Endothelial cell (in vitro differentiated cells): ENCODE measurements around the gene OR1L6. TPM values are rescaled to one million over a fixed set of nuclear protein-coding genes. Genes with fewer than 3 reads are reported as not detected.

ENCODE experiments used
- DNase-seq: peaks from one replicate; pipeline ENCODE4 v3.0.0; 2021; ENCODE audit warnings: low spot score
- H3K27ac Mint-ChIP-seq: one replicate; pipeline ENCODE4 v1.8.0; 2021; ENCODE audit warnings: mixed read lengths, inconsistent platforms; ENCODE audit not compliant: unreplicated experiment
- H3K27me3 Mint-ChIP-seq: one replicate; pipeline ENCODE4 v1.8.0; 2021; ENCODE audit warnings: mild to moderate bottlenecking, moderate library complexity, mixed read lengths, inconsistent platforms; ENCODE audit not compliant: unreplicated experiment
- H3K36me3 Mint-ChIP-seq: one replicate; pipeline ENCODE4 v1.8.0; 2021; ENCODE audit warnings: mild to moderate bottlenecking, low read depth, mixed read lengths, inconsistent platforms; ENCODE audit not compliant: unreplicated experiment
- H3K4me1 Mint-ChIP-seq: one replicate; pipeline ENCODE4 v1.8.0; 2021; ENCODE audit warnings: mild to moderate bottlenecking, mixed read lengths, inconsistent platforms; ENCODE audit not compliant: unreplicated experiment
- H3K4me3 Mint-ChIP-seq: one replicate; pipeline ENCODE4 v1.8.0; 2021; ENCODE audit warnings: mild to moderate bottlenecking, mixed read lengths, inconsistent platforms; ENCODE audit not compliant: unreplicated experiment
- H3K9me3 Mint-ChIP-seq: one replicate; pipeline ENCODE4 v1.8.0; 2021; ENCODE audit warnings: mixed read lengths, inconsistent platforms; ENCODE audit not compliant: unreplicated experiment
- CTCF ChIP-seq: fragments of 200-600 bp; sonication (generic); IDR thresholded peaks from one replicate; pipeline ENCODE4 v1.5.0; 2021; ENCODE audit warnings: antibody characterized with exemption; ENCODE audit not compliant: unreplicated experiment
- total RNA-seq: library from RNA; stranded (reverse); fragmentation: NEBNext Ultra II Directional; extraction: Animal tissue kit (Norgen Biotek cat#: 25700); gene quantifications from one replicate; pipeline ENCODE4 v1.2.1, GENCODE V29; 2021; ENCODE audit not compliant: unreplicated experiment

The OR1L6 gene
- total RNA-seq, 1 donor from 2014 or later, result not detected

DNA sequence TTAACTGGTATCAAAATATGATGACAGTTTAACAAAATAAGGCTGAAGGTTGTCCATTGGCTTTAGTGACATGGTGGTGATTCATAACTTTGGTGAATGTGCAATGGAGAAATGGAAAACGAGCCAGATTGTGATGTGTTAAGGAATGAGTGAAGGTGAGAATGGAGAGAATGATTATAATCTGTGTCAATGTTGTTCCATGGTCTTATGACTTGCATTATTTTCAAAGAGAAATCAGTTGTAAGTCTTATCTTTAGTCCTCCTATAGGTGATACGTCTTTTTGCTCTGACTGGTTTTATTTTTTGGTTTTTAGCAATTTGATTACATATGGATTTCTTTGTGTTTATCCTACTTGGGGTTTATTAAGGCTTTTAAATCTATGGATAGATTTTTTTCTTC lies 12.7 kb downstream of the OR1L6 start:
- TF ChIP-seq CTCF, result no peak
- Mint-ChIP-seq H3K36me3 (peaks cover 5% of the 10 kb centered on the region), H3K4me1 (no peaks in the 10 kb centered on the region), H3K27ac (no peak overlapping the region), H3K4me3 (no peak overlapping the region), H3K9me3 (peaks cover 13% of the 10 kb centered on the region), H3K27me3 (peaks cover 2% of the 10 kb centered on the region)
- DNase-seq, result no peak

GRCh38 chr9:122767817-122768216 lies 25.7 kb downstream of the OR1L6 start:
- peaks cover 15% of the 10 kb centered on the region for H3K9me3 Mint-ChIP-seq

DNA sequence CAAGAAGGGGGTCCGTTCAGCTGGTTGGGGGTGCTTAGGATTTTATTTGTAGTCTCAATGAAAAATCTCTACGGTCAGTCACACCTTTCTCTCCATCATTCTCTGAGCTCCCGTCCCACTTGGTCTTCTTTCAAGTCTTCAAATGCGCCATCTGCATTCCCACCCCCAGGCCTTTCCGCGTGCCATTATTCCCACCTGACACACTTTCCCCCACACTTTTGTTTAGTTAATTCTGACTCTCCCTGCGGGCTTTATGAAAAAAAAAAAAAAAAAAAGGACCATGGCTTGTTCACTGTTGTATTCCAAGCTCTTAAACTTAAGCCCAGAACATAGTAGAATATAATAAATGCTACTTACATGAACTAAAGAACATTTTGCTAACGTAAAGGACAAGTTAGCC lies 34.9 kb downstream of the OR1L6 start:
- no peak overlapping the region for H3K4me3 Mint-ChIP-seq
- H3K4me1 Mint-ChIP-seq, result no peaks in the 10 kb centered on the region
- DNase-seq, result no peak
- no peak for TF ChIP-seq CTCF
- no peaks in the 10 kb centered on the region for H3K36me3 Mint-ChIP-seq
- H3K27ac Mint-ChIP-seq, result no peak overlapping the region
- H3K27me3 Mint-ChIP-seq, result no peaks in the 10 kb centered on the region
- H3K9me3 Mint-ChIP-seq, result no peaks in the 10 kb centered on the region

More at GRCh38 chr9:122767817-122768216, 25.7 kb downstream of the OR1L6 start:
- peaks cover 2% of the 10 kb centered on the region for H3K27me3 Mint-ChIP-seq
- TF ChIP-seq CTCF, result no peak
- DNase-seq, result no peak
- no peak overlapping the region for H3K4me3 Mint-ChIP-seq
- no peak overlapping the region for H3K27ac Mint-ChIP-seq
- H3K4me1 Mint-ChIP-seq, result no peaks in the 10 kb centered on the region
- H3K36me3 Mint-ChIP-seq, result no peaks in the 10 kb centered on the region

DNA sequence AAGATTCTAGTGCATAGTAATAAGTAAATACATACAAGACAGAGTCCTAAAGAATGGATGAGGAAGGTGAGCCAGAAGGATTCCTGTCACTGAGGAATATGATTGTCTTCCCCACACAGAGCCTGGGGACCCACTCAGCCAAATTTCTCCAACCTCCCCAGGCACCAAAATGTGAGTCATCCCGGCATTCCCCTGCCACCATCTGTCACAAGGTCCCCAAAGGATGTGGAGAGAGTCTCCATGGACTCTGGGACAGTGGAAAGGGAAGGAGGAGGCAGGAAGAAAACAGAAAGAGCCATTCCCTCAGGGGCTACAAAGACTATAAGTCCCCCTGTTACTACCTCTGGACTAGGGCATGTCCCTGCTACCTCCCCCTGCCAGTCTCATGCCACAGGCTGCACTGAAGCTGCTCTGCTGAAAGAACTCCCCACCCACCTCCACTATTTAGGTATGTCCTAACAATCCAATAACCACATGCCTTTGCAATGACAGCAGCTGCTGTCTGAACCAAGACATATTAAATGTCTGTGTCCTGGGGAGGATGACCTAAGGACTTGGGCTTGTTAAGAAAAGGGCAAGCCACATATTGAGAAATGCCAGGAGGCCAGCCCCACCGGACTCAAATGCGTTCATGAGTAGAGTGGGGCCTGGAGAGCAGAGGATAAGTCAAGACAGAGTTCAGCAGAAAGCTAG lies 36.0 kb downstream of the OR1L6 start:
- H3K27ac Mint-ChIP-seq, result no peak overlapping the region
- no peaks in the 10 kb centered on the region for H3K36me3 Mint-ChIP-seq
- H3K4me3 Mint-ChIP-seq, result no peak overlapping the region
- DNase-seq, result no peak
- TF ChIP-seq CTCF, result no peak
- no peaks in the 10 kb centered on the region for H3K4me1 Mint-ChIP-seq
- no peaks in the 10 kb centered on the region for H3K27me3 Mint-ChIP-seq
- peaks cover 2% of the 10 kb centered on the region for H3K9me3 Mint-ChIP-seq

GRCh38 chr9:122779181-122779580 lies 37.1 kb downstream of the OR1L6 start:
- no peak overlapping the region for H3K4me3 Mint-ChIP-seq
- H3K27me3 Mint-ChIP-seq, result no peaks in the 10 kb centered on the region
- no peak for DNase-seq
- no peaks in the 10 kb centered on the region for H3K36me3 Mint-ChIP-seq
- no peak for TF ChIP-seq CTCF
- H3K9me3 Mint-ChIP-seq, result peaks cover 4% of the 10 kb centered on the region
- H3K4me1 Mint-ChIP-seq, result no peaks in the 10 kb centered on the region
- H3K27ac Mint-ChIP-seq, result no peak overlapping the region
